ENCODE data around the gene KMT2B.

The KMT2B gene

DNA sequence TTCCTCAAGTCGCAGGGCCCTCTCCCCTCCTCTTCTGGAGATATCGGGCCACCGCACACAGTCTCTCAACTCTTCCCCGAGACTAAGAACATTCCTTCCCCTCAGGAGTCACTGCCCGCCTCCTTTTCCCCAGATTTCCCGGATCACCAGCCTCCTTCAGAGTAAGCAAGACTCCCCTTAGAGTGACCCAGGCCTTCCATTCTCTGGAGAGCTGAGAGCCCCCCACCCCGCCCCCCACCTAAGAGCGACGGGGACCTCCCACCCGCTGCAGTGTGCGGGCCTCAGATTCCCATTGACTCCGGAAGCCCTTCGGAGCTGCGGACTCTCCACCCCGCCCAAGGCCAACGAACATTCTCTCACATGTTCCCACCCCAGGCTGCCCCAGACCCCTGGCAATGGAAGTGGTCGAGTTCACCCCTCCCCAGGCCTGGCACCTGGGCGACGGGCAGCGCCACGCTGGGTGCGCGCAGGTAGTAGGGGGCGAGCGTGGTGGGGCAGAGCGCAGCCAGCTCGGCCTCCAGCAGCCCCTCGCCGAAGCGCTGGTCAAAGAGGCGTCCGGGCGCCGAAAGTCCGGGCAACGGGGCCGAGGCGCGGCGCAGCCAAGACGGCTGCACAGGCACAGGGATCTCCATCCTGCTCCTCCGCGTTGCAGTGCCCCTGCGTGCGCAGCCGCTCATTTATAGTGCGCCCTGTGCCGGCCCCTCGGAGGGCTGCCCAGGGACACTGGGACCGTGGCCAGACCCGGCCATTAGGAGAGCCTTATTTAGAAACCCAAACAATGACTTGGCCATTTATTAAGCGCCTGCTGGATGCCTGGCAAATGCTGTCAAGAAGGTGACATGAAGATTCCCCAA lies 38.8 kb downstream of the KMT2B start, which contains the start of gene HSPB6:
Gene HSPB6, minus strand, starts transcription at position 653 of the 854 bp plus-strand sequence. Its CDS starts 21 bp downstream, at position 632.
- TF ChIP-seq ZNF140 (tag by site-specific recombination; IDR thresholded peaks at IDR 0.05) (no peak), IKZF3 (tag by site-specific recombination; IDR thresholded peaks at IDR 0.05) (peak; percentile 32; the same call in 1 of the 2 replicates), ZNF777 (tag by site-specific recombination; IDR thresholded peaks at IDR 0.05; ENCODE audit: borderline replicate concordance) (no peak), ZNF792 (tag by site-specific recombination; IDR thresholded peaks at IDR 0.05) (peak; percentile 96), ZNF248 (tag by site-specific recombination; IDR thresholded peaks at IDR 0.05) (no peak), ZNF513 (tag by site-specific recombination; IDR thresholded peaks at IDR 0.05) (peak; percentile 24; the same call in 1 of the 2 replicates)
- TF ChIP-seq, protein P1, sequence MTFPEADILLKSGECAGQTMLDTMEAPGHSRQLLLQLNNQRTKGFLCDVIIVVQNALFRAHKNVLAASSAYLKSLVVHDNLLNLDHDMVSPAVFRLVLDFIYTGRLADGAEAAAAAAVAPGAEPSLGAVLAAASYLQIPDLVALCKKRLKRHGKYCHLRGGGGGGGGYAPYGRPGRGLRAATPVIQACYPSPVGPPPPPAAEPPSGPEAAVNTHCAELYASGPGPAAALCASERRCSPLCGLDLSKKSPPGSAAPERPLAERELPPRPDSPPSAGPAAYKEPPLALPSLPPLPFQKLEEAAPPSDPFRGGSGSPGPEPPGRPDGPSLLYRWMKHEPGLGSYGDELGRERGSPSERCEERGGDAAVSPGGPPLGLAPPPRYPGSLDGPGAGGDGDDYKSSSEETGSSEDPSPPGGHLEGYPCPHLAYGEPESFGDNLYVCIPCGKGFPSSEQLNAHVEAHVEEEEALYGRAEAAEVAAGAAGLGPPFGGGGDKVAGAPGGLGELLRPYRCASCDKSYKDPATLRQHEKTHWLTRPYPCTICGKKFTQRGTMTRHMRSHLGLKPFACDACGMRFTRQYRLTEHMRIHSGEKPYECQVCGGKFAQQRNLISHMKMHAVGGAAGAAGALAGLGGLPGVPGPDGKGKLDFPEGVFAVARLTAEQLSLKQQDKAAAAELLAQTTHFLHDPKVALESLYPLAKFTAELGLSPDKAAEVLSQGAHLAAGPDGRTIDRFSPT (tag by site-specific recombination; IDR thresholded peaks at IDR 0.05): peak; percentile 49; the same call in 1 of the 2 replicates
- POLR2A ChIA-PET: interaction anchor here (0.6 to 3.0 kb wide), 20 partner anchors 9 to 257 kb away, joined by 3 to 87 read pairs (median 4); partner anchors contain the start of genes ALKBH6, COX6B1, IGFLR1 and LIN37
- H3K27ac ChIP-seq (ENCODE audit: extremely low read depth, low read depth, low read length): peak within 1 kb of the TSS; percentile 95
- peaks cover 15% of the 10 kb centered on the region for H3K4me1 ChIP-seq (ENCODE audit: control insufficient read depth, insufficient read depth, low read length)
- peaks cover 61 to 62% of the 10 kb centered on the region in 2 experiments for H3K36me3 ChIP-seq (ENCODE audit: control insufficient read depth in 2 of 2, insufficient read depth in 1 of 2, low read length in 2 of 2)
- CTCF ChIA-PET: interaction anchor here (0.5 to 1.4 kb wide), 6 partner anchors 8 to 177 kb away, joined by 3 to 7 read pairs (median 5); partner anchors contain the start of gene LIN37
- H3K9me3 ChIP-seq (ENCODE audit: control insufficient read depth, insufficient read depth, low read depth, low read length): no peaks in the 10 kb centered on the region
- peak within 1 kb of the TSS; percentile 27 for H3K4me3 ChIP-seq (ENCODE audit: low read depth, low read length)

- H3K4me3 ChIP-seq (ENCODE audit: low read depth, low read length): peak overlapping the region; percentile 27
- peaks cover 62 to 63% of the 10 kb centered on the region in 2 experiments for H3K36me3 ChIP-seq (ENCODE audit: control insufficient read depth in 2 of 2, insufficient read depth in 1 of 2, low read length in 2 of 2)
- ChIA-PET POLR2A (interaction anchor here (0.6 to 3.0 kb wide), 20 partner anchors 8 to 257 kb away, joined by 3 to 87 read pairs (median 4); partner anchors contain the start of genes ALKBH6, ARHGAP33, COX6B1 and IGFLR1), CTCF (interaction anchor here (0.5 to 1.4 kb wide), 6 partner anchors 9 to 176 kb away, joined by 3 to 7 read pairs (median 4); partner anchors contain the start of genes LIN37, PSENEN and U2AF1L4)
- H3K27ac ChIP-seq (ENCODE audit: extremely low read depth, low read depth, low read length): peak overlapping the region; percentile 95
- H3K4me1 ChIP-seq (ENCODE audit: control insufficient read depth, insufficient read depth, low read length): peaks cover 15% of the 10 kb centered on the region
- H3K9me3 ChIP-seq (ENCODE audit: control insufficient read depth, insufficient read depth, low read depth, low read length): no peaks in the 10 kb centered on the region
- TF ChIP-seq SCRT2 (tag by site-specific recombination; IDR thresholded peaks at IDR 0.05): peak; percentile 23
- TF ChIP-seq, protein P2, sequence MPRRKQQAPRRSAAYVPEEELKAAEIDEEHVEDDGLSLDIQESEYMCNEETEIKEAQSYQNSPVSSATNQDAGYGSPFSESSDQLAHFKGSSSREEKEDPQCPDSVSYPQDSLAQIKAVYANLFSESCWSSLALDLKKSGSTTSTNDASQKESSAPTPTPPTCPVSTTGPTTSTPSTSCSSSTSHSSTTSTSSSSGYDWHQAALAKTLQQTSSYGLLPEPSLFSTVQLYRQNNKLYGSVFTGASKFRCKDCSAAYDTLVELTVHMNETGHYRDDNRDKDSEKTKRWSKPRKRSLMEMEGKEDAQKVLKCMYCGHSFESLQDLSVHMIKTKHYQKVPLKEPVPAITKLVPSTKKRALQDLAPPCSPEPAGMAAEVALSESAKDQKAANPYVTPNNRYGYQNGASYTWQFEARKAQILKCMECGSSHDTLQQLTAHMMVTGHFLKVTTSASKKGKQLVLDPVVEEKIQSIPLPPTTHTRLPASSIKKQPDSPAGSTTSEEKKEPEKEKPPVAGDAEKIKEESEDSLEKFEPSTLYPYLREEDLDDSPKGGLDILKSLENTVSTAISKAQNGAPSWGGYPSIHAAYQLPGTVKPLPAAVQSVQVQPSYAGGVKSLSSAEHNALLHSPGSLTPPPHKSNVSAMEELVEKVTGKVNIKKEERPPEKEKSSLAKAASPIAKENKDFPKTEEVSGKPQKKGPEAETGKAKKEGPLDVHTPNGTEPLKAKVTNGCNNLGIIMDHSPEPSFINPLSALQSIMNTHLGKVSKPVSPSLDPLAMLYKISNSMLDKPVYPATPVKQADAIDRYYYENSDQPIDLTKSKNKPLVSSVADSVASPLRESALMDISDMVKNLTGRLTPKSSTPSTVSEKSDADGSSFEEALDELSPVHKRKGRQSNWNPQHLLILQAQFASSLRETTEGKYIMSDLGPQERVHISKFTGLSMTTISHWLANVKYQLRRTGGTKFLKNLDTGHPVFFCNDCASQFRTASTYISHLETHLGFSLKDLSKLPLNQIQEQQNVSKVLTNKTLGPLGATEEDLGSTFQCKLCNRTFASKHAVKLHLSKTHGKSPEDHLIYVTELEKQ (tag by site-specific recombination; IDR thresholded peaks at IDR 0.05; ENCODE audit: borderline replicate concordance): peak; percentile 44; the same call in 1 of the 2 replicates
- no peak for TF ChIP-seq ZNF530 (tag by site-specific recombination; IDR thresholded peaks at IDR 0.05; ENCODE audit: low read depth)
- TF ChIP-seq, protein P3, sequence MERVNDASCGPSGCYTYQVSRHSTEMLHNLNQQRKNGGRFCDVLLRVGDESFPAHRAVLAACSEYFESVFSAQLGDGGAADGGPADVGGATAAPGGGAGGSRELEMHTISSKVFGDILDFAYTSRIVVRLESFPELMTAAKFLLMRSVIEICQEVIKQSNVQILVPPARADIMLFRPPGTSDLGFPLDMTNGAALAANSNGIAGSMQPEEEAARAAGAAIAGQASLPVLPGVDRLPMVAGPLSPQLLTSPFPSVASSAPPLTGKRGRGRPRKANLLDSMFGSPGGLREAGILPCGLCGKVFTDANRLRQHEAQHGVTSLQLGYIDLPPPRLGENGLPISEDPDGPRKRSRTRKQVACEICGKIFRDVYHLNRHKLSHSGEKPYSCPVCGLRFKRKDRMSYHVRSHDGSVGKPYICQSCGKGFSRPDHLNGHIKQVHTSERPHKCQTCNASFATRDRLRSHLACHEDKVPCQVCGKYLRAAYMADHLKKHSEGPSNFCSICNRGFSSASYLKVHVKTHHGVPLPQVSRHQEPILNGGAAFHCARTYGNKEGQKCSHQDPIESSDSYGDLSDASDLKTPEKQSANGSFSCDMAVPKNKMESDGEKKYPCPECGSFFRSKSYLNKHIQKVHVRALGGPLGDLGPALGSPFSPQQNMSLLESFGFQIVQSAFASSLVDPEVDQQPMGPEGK (tag by site-specific recombination; IDR thresholded peaks at IDR 0.05): peak; percentile 100
- TF ChIP-seq ZNF501 (tag by site-specific recombination; IDR thresholded peaks at IDR 0.05): peak; percentile 88
- TF ChIP-seq ZBTB8A (tag by site-specific recombination; IDR thresholded peaks at IDR 0.05): 0 out of 2 replicates have a peak, but pooled peaks have one; percentile 18
- peak; percentile 96 for TF ChIP-seq ZFP37 (tag by site-specific recombination; IDR thresholded peaks at IDR 0.05)
- TF ChIP-seq, protein P4, sequence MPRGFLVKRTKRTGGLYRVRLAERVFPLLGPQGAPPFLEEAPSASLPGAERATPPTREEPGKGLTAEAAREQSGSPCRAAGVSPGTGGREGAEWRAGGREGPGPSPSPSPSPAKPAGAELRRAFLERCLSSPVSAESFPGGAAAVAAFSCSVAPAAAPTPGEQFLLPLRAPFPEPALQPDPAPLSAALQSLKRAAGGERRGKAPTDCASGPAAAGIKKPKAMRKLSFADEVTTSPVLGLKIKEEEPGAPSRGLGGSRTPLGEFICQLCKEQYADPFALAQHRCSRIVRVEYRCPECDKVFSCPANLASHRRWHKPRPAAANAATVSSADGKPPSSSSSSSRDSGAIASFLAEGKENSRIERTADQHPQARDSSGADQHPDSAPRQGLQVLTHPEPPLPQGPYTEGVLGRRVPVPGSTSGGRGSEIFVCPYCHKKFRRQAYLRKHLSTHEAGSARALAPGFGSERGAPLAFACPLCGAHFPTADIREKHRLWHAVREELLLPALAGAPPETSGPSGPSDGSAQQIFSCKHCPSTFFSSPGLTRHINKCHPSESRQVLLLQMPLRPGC (tag by site-specific recombination; IDR thresholded peaks at IDR 0.05): peak; percentile 68; the same call in 1 of the 2 replicates
- peak; percentile 48; the same call in 1 of the 2 replicates for TF ChIP-seq KLF7 (tag by site-specific recombination; IDR thresholded peaks at IDR 0.05; ENCODE audit: borderline replicate concordance)
- peak; percentile 99 for TF ChIP-seq GLIS1 (tag by site-specific recombination; IDR thresholded peaks at IDR 0.05)
- peak; percentile 97 for TF ChIP-seq ZSCAN30 (tag by site-specific recombination; IDR thresholded peaks at IDR 0.05)
- peak; percentile 89 for TF ChIP-seq ZBTB20 (tag by site-specific recombination; IDR thresholded peaks at IDR 0.05)
Observed at GRCh38 chr19:35757231-35757748, 39.5 kb downstream of the KMT2B start.
